HCT116 (cell line): Measurements from ENCODE around the gene ATP5F1D. TPM values are rescaled to one million over a fixed set of nuclear protein-coding genes. Genes with fewer than 3 reads are reported as not detected.

Source experiments
- ATAC-seq: fragments of 200-7000 bp; cut with Tn5 transposase; 2 replicates; pipeline ENCODE4 v1.9.1; 2020; ENCODE audit warnings: mild to moderate bottlenecking, moderate library complexity
- BruUV-seq: library from RNA; stranded (reverse); fragments of 400-500 nt; replicated peaks from 2 replicates; lab custom pipeline; 2021; lab: Mats Ljungman, UMichigan
- CTCF ChIA-PET: fragments of 300-600 bp; sonication (Branson Sonifier 250); formaldehyde crosslinking; loops from one replicate; lab custom pipeline; 2021; ENCODE audit warnings: antibody characterized with exemption; lab: Charles Lee
- POLR2A ChIA-PET: fragments of 300-600, 350-600 bp; sonication (Branson Sonifier 250); formaldehyde crosslinking; loops from one replicate; lab custom pipeline; 2021; ENCODE audit warnings: antibody characterized with exemption; lab: Charles Lee
- RAD21 ChIA-PET, 2 experiments: fragments of 300-600 bp; sonication (Branson Sonifier 250); formaldehyde crosslinking; loops; one replicate each; lab custom pipeline; 2023; ENCODE audit warnings: low total read pairs in 2 of 2; ENCODE audit not compliant: uncharacterized antibody in 2 of 2, unreplicated experiment in 2 of 2, low non-redundant PET in 1 of 2; lab: Charles Lee
- DNase-seq: peaks from one replicate; pipeline ENCODE4 v3.0.0-alpha.2; 2010; ENCODE audit warnings: low read depth, low spot score
- H2AFZ ChIP-seq: fragments of 200-600 bp; shearing (Covaris generic), sonication (generic); 2 replicates; pipeline ENCODE4 v1.6.1; 2017; ENCODE audit warnings: low read depth, mixed run types, mixed read lengths, antibody characterized with exemption, low read length; ENCODE audit not compliant: poor library complexity, severe bottlenecking
- H3K27ac ChIP-seq: 2 replicates; pipeline ENCODE4 v1.5.1; 2012; ENCODE audit warnings: low read depth, low read length
- H3K27me3 ChIP-seq: fragments of 200-600 bp; sonication (generic); 2 replicates; pipeline ENCODE4 v1.6.1; 2016; ENCODE audit warnings: mixed run types, low read length, mixed read lengths; ENCODE audit not compliant: insufficient read depth
- H3K36me3 ChIP-seq, 2 experiments: fragments of 200-500 bp in 1 of 2; fragments of 200-600 bp in 1 of 2; sonication (Bioruptor generic) in 1 of 2; sonication (generic) in 1 of 2; 2 replicates each; pipeline versions ENCODE4 v1.5.1 to v1.6.1; 2014 to 2016; ENCODE audit warnings: low read length in 2 of 2, inconsistent platforms in 1 of 2, mixed read lengths in 1 of 2, mixed run types in 1 of 2; ENCODE audit not compliant: insufficient read depth in 2 of 2, control insufficient read depth in 1 of 2
- H3K4me1 ChIP-seq, 2 experiments: fragments of 200-600 bp in 1 of 2; sonication (generic) in 1 of 2; 2 replicates each; pipeline versions ENCODE4 v1.5.1 to v1.6.1; 2012 to 2017; ENCODE audit warnings: low read length in 2 of 2, inconsistent platforms in 1 of 2, mild to moderate bottlenecking in 1 of 2, mixed read lengths in 1 of 2, mixed run types in 1 of 2, moderate library complexity in 1 of 2; ENCODE audit not compliant: insufficient read depth in 2 of 2, control insufficient read depth in 1 of 2
- H3K4me2 ChIP-seq: fragments of 200-600 bp; sonication (generic); 2 replicates; pipeline ENCODE4 v1.6.1; 2017; ENCODE audit warnings: mixed run types, low read length, mixed read lengths
- H3K4me3 ChIP-seq, 2 experiments: fragments of 200-600 bp in 1 of 2; sonication (generic) in 1 of 2; replicated peaks in 1 of 2; 2 replicates each; pipeline ENCODE4 v1.5.1; 2011 to 2016; ENCODE audit warnings: low read length in 2 of 2, control low read depth in 1 of 2, low read depth in 1 of 2, mild to moderate bottlenecking in 1 of 2, mixed read lengths in 1 of 2, mixed run types in 1 of 2
- H3K79me2 ChIP-seq: fragments of 200-600 bp; sonication (generic); 2 replicates; pipeline ENCODE4 v1.6.1; 2017; ENCODE audit warnings: mild to moderate bottlenecking, mixed run types, low read length, moderate library complexity, mixed read lengths; ENCODE audit not compliant: insufficient read depth
- H3K9ac ChIP-seq: fragments of 200-600 bp; sonication (generic); 2 replicates; pipeline ENCODE4 v1.6.1; 2016; ENCODE audit warnings: low read length, mixed read lengths
- H3K9me2 ChIP-seq: fragments of 200-600 bp; sonication (generic), shearing (Covaris generic); 2 replicates; pipeline ENCODE4 v1.6.1; 2017; ENCODE audit warnings: mixed run types, mild to moderate bottlenecking, moderate library complexity; ENCODE audit not compliant: insufficient read depth
- H3K9me3 ChIP-seq, 2 experiments: fragments of 200-500 bp in 1 of 2; fragments of 200-600 bp in 1 of 2; sonication (Bioruptor generic) in 1 of 2; sonication (generic) in 1 of 2; 2 replicates each; pipeline ENCODE4 v1.6.1; 2014 to 2017; ENCODE audit warnings: low read length in 2 of 2, mixed read lengths in 2 of 2, inconsistent platforms in 1 of 2, low read depth in 1 of 2, mild to moderate bottlenecking in 1 of 2, mixed run types in 1 of 2, moderate library complexity in 1 of 2; ENCODE audit not compliant: control insufficient read depth in 1 of 2, insufficient read depth in 1 of 2
- H4K20me1 ChIP-seq: fragments of 200-600 bp; sonication (generic), shearing (Covaris generic); 2 replicates; pipeline ENCODE4 v1.6.1; 2017; ENCODE audit warnings: mixed run types, mild to moderate bottlenecking, moderate library complexity; ENCODE audit not compliant: insufficient read depth
- CTCF ChIP-seq, 3 experiments: fragments of 200-600 bp in 1 of 3; sonication (generic) in 1 of 3; IDR thresholded peaks in 2 of 3; conservative IDR thresholded peaks in 1 of 3; 2 replicates each; pipeline ENCODE4 v1.5.1; 2012 to 2017; ENCODE audit warnings: low read depth in 2 of 3, low read length in 2 of 3, antibody characterized with exemption in 1 of 3, borderline replicate concordance in 1 of 3, control low read depth in 1 of 3, mild to moderate bottlenecking in 1 of 3, mixed read lengths in 1 of 3, mixed run types in 1 of 3, moderate library complexity in 1 of 3; ENCODE audit not compliant: insufficient read depth in 1 of 3
- ELF1 ChIP-seq: IDR thresholded peaks from 2 replicates; pipeline ENCODE4 v1.6.1; 2012; ENCODE audit warnings: low read depth, borderline replicate concordance
- JUND ChIP-seq: IDR thresholded peaks from 2 replicates; pipeline ENCODE4 v1.6.1; 2012
- MAX ChIP-seq: IDR thresholded peaks from 2 replicates; pipeline ENCODE4 v1.6.1; 2012
- POLR2AphosphoS5 ChIP-seq: IDR thresholded peaks from 2 replicates; pipeline ENCODE4 v1.6.1; 2011; ENCODE audit warnings: mild to moderate bottlenecking, low read depth, low read length, moderate library complexity
- SIN3A ChIP-seq: IDR thresholded peaks from 2 replicates; pipeline ENCODE4 v1.6.1; 2012; ENCODE audit warnings: low read depth
- SRF ChIP-seq: IDR thresholded peaks from 2 replicates; pipeline ENCODE4 v1.6.1; 2012; ENCODE audit warnings: low read depth
- TCF7L2 ChIP-seq: IDR thresholded peaks from 2 replicates; pipeline ENCODE4 v1.7.0; 2011; ENCODE audit warnings: borderline replicate concordance, inconsistent platforms; ENCODE audit not compliant: insufficient read depth, insufficient read length; ENCODE audit errors: extremely low read depth
- YY1 ChIP-seq: IDR thresholded peaks from 2 replicates; pipeline ENCODE4 v1.6.1; 2011; ENCODE audit warnings: low read length, low read depth, moderate library complexity, mild to moderate bottlenecking; ENCODE audit not compliant: insufficient replicate concordance; ENCODE audit errors: extremely low read depth
- ZNF274 ChIP-seq: fragments of 200-500 bp; sonication (Bioruptor generic); IDR thresholded peaks from 2 replicates; pipeline ENCODE4 v1.6.1; 2014; ENCODE audit warnings: mild to moderate bottlenecking, low read depth, low read length, inconsistent platforms
- intact Hi-C: fragments of 100-400 bp; cut with micrococcal nuclease; formaldehyde crosslinking; loops from 2 replicates; pipeline ENCODE4 v1.10.0; 2022
- total RNA-seq: library from RNA; stranded (reverse); gene quantifications from one replicate; pipeline ENCODE4 v1.2.1, GENCODE V29; 2021; ENCODE audit not compliant: unreplicated experiment
- TF ChIP-seq, protein P1 (sequence below): IDR thresholded peaks from 2 replicates; pipeline ENCODE4 v1.6.1; 2012; ENCODE audit warnings: low read depth

Gene ATP5F1D
- total RNA-seq, 1 experiment from 2014 or later = 428 TPM

DNA sequence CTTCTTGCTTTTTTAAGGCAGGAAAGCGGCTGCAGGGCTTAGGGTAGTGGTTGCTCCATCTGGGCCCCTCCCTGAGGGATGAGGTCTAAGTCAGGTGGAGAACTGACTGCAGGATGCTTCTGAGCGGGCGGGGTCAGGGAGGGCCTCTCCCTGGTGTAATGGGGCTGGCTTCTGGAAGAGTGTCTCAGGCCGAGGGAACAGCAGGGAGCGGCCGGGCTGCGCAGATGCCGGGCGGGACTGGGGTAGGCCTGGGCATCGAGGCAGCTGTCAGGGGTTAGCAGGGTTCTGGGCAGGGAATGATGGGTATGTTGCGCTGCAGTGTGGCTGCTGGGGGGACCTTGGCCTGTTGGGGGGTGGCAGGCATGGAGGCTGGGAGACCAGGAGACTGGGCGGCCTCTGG, 36.5 kb downstream of the ATP5F1D start (continued):
- TF ChIP-seq, protein P1, sequence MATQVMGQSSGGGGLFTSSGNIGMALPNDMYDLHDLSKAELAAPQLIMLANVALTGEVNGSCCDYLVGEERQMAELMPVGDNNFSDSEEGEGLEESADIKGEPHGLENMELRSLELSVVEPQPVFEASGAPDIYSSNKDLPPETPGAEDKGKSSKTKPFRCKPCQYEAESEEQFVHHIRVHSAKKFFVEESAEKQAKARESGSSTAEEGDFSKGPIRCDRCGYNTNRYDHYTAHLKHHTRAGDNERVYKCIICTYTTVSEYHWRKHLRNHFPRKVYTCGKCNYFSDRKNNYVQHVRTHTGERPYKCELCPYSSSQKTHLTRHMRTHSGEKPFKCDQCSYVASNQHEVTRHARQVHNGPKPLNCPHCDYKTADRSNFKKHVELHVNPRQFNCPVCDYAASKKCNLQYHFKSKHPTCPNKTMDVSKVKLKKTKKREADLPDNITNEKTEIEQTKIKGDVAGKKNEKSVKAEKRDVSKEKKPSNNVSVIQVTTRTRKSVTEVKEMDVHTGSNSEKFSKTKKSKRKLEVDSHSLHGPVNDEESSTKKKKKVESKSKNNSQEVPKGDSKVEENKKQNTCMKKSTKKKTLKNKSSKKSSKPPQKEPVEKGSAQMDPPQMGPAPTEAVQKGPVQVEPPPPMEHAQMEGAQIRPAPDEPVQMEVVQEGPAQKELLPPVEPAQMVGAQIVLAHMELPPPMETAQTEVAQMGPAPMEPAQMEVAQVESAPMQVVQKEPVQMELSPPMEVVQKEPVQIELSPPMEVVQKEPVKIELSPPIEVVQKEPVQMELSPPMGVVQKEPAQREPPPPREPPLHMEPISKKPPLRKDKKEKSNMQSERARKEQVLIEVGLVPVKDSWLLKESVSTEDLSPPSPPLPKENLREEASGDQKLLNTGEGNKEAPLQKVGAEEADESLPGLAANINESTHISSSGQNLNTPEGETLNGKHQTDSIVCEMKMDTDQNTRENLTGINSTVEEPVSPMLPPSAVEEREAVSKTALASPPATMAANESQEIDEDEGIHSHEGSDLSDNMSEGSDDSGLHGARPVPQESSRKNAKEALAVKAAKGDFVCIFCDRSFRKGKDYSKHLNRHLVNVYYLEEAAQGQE = no peak
- TF ChIP-seq JUND = no peak
- no peak for TF ChIP-seq MAX
- no peak for TF ChIP-seq POLR2AphosphoS5
- no peak for TF ChIP-seq ZNF274
- no peak for TF ChIP-seq YY1
- TF ChIP-seq SIN3A = no peak

DNA sequence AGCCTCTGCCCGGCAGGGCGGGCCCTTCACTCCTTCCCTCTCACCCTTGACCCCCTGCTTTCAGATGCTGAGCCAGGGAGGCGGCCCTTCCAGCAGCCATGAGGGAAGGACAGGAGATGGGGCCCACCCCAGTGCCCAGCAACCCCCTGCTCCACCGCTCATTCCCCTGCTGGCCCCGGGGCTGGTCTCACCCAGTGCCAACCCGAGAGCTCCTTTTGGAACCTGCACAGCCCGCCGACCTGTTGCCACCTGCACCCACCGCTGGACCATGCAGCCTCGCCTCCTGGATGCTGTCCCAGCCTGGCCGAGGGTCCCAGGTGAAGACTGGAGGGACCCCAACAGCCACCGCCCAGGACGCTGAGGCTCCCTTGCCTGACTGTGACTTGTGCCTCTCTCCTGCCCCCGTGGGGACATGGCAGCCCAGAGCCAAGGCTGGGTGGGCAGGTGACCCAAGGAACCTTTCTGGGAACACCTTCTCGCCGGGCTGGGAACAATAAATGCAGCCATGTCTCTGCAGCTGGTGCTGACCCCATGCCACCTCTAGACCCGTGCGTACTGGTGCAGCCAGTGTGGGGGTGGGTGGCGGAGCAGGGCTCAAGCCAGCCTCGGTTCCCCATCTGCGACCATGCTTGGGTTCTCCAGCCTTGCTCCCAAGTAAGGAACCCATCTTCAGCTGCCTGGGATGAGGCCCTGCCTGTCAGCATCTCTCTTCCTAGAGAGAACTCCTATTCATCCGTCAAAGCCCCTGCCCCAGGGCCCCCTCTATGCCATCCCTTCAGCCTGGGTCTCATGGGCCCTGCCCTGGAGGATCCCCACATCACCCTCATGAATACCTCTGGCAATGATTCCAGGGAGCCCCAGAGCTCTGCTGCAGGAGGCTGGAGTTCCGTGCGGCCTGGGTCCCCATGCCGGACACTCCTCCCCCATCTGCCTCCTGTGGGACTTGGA, 37.4 kb downstream of the ATP5F1D start:
- Histone ChIP-seq H3K9ac (no peak overlapping the region), H3K9me3 (no peaks in the 10 kb centered on the region), H2AFZ (no peak overlapping the region), H4K20me1 (no peaks in the 10 kb centered on the region), H3K4me2 (no peak overlapping the region), H3K27ac (no peak overlapping the region), H3K4me3 (no peak overlapping the region), H3K36me3 (peaks cover 2 to 13% of the 10 kb centered on the region in 2 experiments; a peak in 2 of 4 replicates), H3K79me2 (peaks cover 27% of the 10 kb centered on the region), H3K4me1 (peaks cover 13 to 35% of the 10 kb centered on the region in 2 experiments), H3K27me3 (no peaks in the 10 kb centered on the region), H3K9me2 (no peaks in the 10 kb centered on the region)
- ATAC-seq = no peak
- no peak for DNase-seq
- TF ChIP-seq YY1 (no peak), TCF7L2 (no peak), CTCF (IDR thresholded peaks at IDR 0.05 in 2 of 3, conservative IDR thresholded peaks at IDR 0.05 in 1 of 3; ENCODE audit: borderline replicate concordance in 1 of 3, insufficient read depth in 1 of 3, low read depth in 2 of 3, low read length in 2 of 3) (no peak), ZNF274 (no peak), ELF1 (no peak), SRF (no peak)
- ChIA-PET POLR2A (interaction anchor here (1.0 kb wide), 1 partner anchor 10 kb away, joined by 11 read pairs; the partner anchor contains the start of gene CIRBP), RAD21 (interaction anchor here (0.5 to 1.0 kb wide), 4 partner anchors 34 to 167 kb away, joined by 3 to 4 read pairs (median 3); no protein-coding TSS in a partner anchor), CTCF (interaction anchor here (0.9 to 1.4 kb wide), 6 partner anchors 12 to 267 kb away, joined by 3 to 7 read pairs (median 4); no protein-coding TSS in a partner anchor)
- intact Hi-C loops = loop anchor here (1.0 to 10.0 kb wide), 2 partner anchors 93 to 126 kb away; partner anchors contain the start of genes DAZAP1 and GAMT
- no TSS peak for BruUV-seq
